HTR-8/SVneo (cell line): Measurements from ENCODE around the gene SLC14A1.

Experiments
- DNase-seq: peaks from one replicate; pipeline ENCODE4 v3.0.0; 2011; ENCODE audit warnings: low spot score, mixed read lengths; ENCODE audit not compliant: insufficient read length
- FAIRE-seq: peaks from 2 replicates; lab custom pipeline; 2011; peaks lifted over from hg19 to GRCh38; lab: Jason Lieb, UNC

Gene SLC14A1

GRCh38 chr18:45723567-45724355 lies at the start of gene SLC14A1:
Gene SLC14A1 (plus strand): TSS chr18:45724181. CDS start chr18:45730321, 6,140 bp downstream.
- FAIRE-seq: no peak
- DNase-seq: no peak

GRCh38 chr18:45677276-45677807 lies 46.6 kb upstream of the SLC14A1 start:
- DNase-seq (no peak), FAIRE-seq (no peak)

GRCh38 chr18:45678441-45678840 lies 45.5 kb upstream of the SLC14A1 start:
- DNase-seq (no peak), FAIRE-seq (no peak)

- FAIRE-seq (no peak), DNase-seq (no peak)
These were observed 45.1 kb upstream of the SLC14A1 start for GRCh38 chr18:45678850-45679249.

GRCh38 chr18:45680066-45680690 lies 43.8 kb upstream of the SLC14A1 start:
- no peak for DNase-seq
- no peak for FAIRE-seq

- DNase-seq (no peak), FAIRE-seq (no peak)
These were observed 41.8 kb upstream of the SLC14A1 start for GRCh38 chr18:45682181-45682580.

- DNase-seq (no peak), FAIRE-seq (no peak)
These were observed 39.5 kb upstream of the SLC14A1 start for GRCh38 chr18:45684341-45685115.

- DNase-seq: no peak
- no peak for FAIRE-seq
These were observed 36.9 kb upstream of the SLC14A1 start for GRCh38 chr18:45686891-45687611.

GRCh38 chr18:45687621-45688020 lies 36.4 kb upstream of the SLC14A1 start:
- DNase-seq (no peak), FAIRE-seq (no peak)

- FAIRE-seq: no peak
- no peak for DNase-seq
These were observed 35.9 kb upstream of the SLC14A1 start for GRCh38 chr18:45688113-45688512.

- DNase-seq (no peak), FAIRE-seq (no peak)
These were observed 35.1 kb upstream of the SLC14A1 start for GRCh38 chr18:45688833-45689232.

GRCh38 chr18:45689396-45689795 lies 34.6 kb upstream of the SLC14A1 start:
- no peak for FAIRE-seq
- DNase-seq: no peak

- DNase-seq (peak; percentile 51), FAIRE-seq (no peak)
These were observed 32.8 kb upstream of the SLC14A1 start for GRCh38 chr18:45690975-45691815.

- DNase-seq: no peak
- no peak for FAIRE-seq
These were observed 32.2 kb upstream of the SLC14A1 start for GRCh38 chr18:45691816-45692179.

- FAIRE-seq (no peak), DNase-seq (no peak)
These were observed 21.2 kb upstream of the SLC14A1 start for GRCh38 chr18:45702708-45703265.

- DNase-seq: no peak
- FAIRE-seq: no peak
These were observed 15.2 kb upstream of the SLC14A1 start for GRCh38 chr18:45708831-45709230.

GRCh38 chr18:45712061-45712460 lies 11.9 kb upstream of the SLC14A1 start:
- DNase-seq (no peak), FAIRE-seq (no peak)

- no peak for FAIRE-seq
- DNase-seq: no peak
These were observed 10.7 kb upstream of the SLC14A1 start for GRCh38 chr18:45713239-45713638.

GRCh38 chr18:45715212-45715780 lies 8.7 kb upstream of the SLC14A1 start:
- DNase-seq (no peak), FAIRE-seq (no peak)
